ENCODE results near the gene GATB. TPM values are rescaled to one million over a fixed set of nuclear protein-coding genes. Genes with fewer than 3 reads are reported as not detected.

Gene GATB
- total RNA-seq, 1 experiment from 2014 or later = 29.6 TPM

DNA sequence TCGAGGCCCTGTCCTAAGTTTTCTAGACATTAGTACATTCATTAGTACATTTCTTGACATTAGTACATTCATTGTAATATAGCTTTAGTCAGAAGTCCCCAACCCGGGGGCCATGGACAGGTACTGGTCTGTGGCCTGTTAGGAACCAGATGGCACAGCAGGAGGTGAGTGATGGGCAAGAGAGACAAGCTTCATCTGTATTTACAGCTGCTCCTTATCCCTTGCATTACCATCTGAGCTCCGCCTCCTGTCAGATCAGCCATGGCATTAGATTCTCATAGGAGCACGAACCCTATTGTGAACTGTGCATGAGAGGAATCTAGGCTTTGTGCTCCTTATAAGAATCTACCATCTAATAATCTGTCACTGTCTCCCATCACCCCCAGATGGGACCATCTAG lies 48.0 kb downstream of the GATB start:
- POLR2A ChIA-PET = no interaction called here
- no peak for DNase-seq
- BruUV-seq (replicated peaks) = no TSS peak

DNA sequence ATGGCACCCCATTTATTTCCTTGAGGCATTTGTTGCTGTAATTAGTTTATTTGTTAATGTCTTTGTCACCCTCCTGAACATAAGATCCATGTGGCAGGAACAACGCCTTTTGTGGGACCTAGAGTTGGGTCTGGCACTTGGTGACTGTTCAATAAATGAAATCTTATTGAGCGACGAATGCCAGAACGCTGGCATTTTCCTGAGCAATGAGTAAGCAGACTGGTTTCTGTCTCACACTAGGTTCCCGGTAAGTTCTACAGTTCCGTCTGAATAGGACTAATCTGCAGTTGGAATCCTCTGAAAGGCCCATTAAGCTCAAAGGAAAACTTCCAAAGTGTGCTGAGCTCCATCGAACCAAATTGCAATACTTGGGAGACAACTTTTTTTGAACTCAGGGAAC lies 49.2 kb downstream of the GATB start:
- H3K36me3 Mint-ChIP-seq (ENCODE audit: insufficient read depth, unreplicated experiment) = no peaks in the 10 kb centered on the region
- Histone ChIP-seq H3K27me3 (replicated peaks; ENCODE audit: control insufficient read depth, insufficient read depth, low read length) (no peaks in the 10 kb centered on the region), H3K4me1 (no peaks in the 10 kb centered on the region), H3K4me3 (ENCODE audit: low read depth, low read length) (no peak overlapping the region), H3K36me3 (ENCODE audit: control insufficient read depth, insufficient read depth, low read length) (no peaks in the 10 kb centered on the region), H3K9me3 (no peaks in the 10 kb centered on the region)
- no peaks in the 10 kb centered on the region for H3K9me3 Mint-ChIP-seq (ENCODE audit: unreplicated experiment)
- TF ChIP-seq, protein P1, sequence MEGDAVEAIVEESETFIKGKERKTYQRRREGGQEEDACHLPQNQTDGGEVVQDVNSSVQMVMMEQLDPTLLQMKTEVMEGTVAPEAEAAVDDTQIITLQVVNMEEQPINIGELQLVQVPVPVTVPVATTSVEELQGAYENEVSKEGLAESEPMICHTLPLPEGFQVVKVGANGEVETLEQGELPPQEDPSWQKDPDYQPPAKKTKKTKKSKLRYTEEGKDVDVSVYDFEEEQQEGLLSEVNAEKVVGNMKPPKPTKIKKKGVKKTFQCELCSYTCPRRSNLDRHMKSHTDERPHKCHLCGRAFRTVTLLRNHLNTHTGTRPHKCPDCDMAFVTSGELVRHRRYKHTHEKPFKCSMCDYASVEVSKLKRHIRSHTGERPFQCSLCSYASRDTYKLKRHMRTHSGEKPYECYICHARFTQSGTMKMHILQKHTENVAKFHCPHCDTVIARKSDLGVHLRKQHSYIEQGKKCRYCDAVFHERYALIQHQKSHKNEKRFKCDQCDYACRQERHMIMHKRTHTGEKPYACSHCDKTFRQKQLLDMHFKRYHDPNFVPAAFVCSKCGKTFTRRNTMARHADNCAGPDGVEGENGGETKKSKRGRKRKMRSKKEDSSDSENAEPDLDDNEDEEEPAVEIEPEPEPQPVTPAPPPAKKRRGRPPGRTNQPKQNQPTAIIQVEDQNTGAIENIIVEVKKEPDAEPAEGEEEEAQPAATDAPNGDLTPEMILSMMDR (IDR thresholded peaks at IDR 0.05; ENCODE audit: insufficient read depth in 1 of 2, low read depth in 1 of 2, low read length in 1 of 2, severe bottlenecking in 1 of 2, unreplicated experiment in 1 of 2) = no peak
- H3K27ac Mint-ChIP-seq (ENCODE audit: unreplicated experiment) = no peak overlapping the region
- no peak for DNase-seq
- intact Hi-C loops (cut with micrococcal nuclease; ENCODE audit: unreplicated experiment) = no loop called here
- ChIA-PET POLR2A (no interaction called here), CTCF (no interaction called here)
- no peaks in the 10 kb centered on the region for H3K27me3 Mint-ChIP-seq (ENCODE audit: insufficient read depth, unreplicated experiment)
- no TSS peak for BruUV-seq (replicated peaks)
- H3K4me3 Mint-ChIP-seq (ENCODE audit: unreplicated experiment) = no peak overlapping the region
- H3K4me1 Mint-ChIP-seq (ENCODE audit: low read depth, unreplicated experiment) = no peaks in the 10 kb centered on the region

More for the DNA sequence above, 48.0 kb downstream of the GATB start:
- Histone ChIP-seq H3K4me1 (no peaks in the 10 kb centered on the region), H3K9me3 (no peaks in the 10 kb centered on the region), H3K36me3 (ENCODE audit: control insufficient read depth, insufficient read depth, low read length) (no peaks in the 10 kb centered on the region), H3K4me3 (ENCODE audit: low read depth, low read length) (no peak overlapping the region), H3K27me3 (replicated peaks; ENCODE audit: control insufficient read depth, insufficient read depth, low read length) (no peaks in the 10 kb centered on the region)
- intact Hi-C loops (cut with micrococcal nuclease; ENCODE audit: unreplicated experiment) = no loop called here
- no peak overlapping the region for H3K4me3 Mint-ChIP-seq (ENCODE audit: unreplicated experiment)
- H3K9me3 Mint-ChIP-seq (ENCODE audit: unreplicated experiment) = no peaks in the 10 kb centered on the region
- CTCF ChIA-PET = no interaction called here
- TF ChIP-seq, protein P1 (IDR thresholded peaks at IDR 0.05; ENCODE audit: insufficient read depth in 1 of 2, low read depth in 1 of 2, low read length in 1 of 2, severe bottlenecking in 1 of 2, unreplicated experiment in 1 of 2) = no peak
- no peaks in the 10 kb centered on the region for H3K36me3 Mint-ChIP-seq (ENCODE audit: insufficient read depth, unreplicated experiment)
- H3K4me1 Mint-ChIP-seq (ENCODE audit: low read depth, unreplicated experiment) = no peaks in the 10 kb centered on the region
- H3K27ac Mint-ChIP-seq (ENCODE audit: unreplicated experiment) = no peak overlapping the region
- H3K27me3 Mint-ChIP-seq (ENCODE audit: insufficient read depth, unreplicated experiment) = no peaks in the 10 kb centered on the region

DNA sequence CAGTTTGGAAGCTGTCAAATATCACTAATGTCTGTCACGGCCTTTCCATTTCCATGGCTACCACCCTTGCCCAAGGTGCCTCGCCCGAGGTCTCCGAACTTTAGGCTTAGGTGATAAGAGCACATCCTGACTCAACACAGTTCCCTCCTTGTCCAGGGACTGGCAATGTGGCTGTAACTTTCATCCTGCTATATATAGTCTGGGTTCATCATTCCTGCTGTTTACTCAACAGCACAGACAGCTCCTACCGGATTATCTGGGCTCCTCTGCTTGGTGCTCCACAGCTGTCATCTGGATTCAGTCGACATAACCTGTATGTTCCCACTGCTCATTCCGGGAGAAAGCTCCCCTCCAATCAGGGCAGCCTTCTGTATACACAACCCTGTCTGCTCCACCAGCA lies 51.2 kb downstream of the GATB start:
- no peaks in the 10 kb centered on the region for H3K9me3 ChIP-seq
- POLR2A ChIA-PET = no interaction called here
- TF ChIP-seq, protein P1 (IDR thresholded peaks at IDR 0.05; ENCODE audit: insufficient read depth in 1 of 2, low read depth in 1 of 2, low read length in 1 of 2, severe bottlenecking in 1 of 2, unreplicated experiment in 1 of 2) = no peak
- H3K27me3 ChIP-seq (replicated peaks; ENCODE audit: control insufficient read depth, insufficient read depth, low read length) = no peaks in the 10 kb centered on the region
- Mint-ChIP-seq H3K4me3 (ENCODE audit: unreplicated experiment) (no peak overlapping the region), H3K9me3 (ENCODE audit: unreplicated experiment) (no peaks in the 10 kb centered on the region), H3K36me3 (ENCODE audit: insufficient read depth, unreplicated experiment) (no peaks in the 10 kb centered on the region), H3K4me1 (ENCODE audit: low read depth, unreplicated experiment) (no peaks in the 10 kb centered on the region), H3K27me3 (ENCODE audit: insufficient read depth, unreplicated experiment) (no peaks in the 10 kb centered on the region), H3K27ac (ENCODE audit: unreplicated experiment) (no peak overlapping the region)
- DNase-seq = no peak
- CTCF ChIA-PET = no interaction called here
- H3K4me3 ChIP-seq (ENCODE audit: low read depth, low read length) = no peak overlapping the region
- intact Hi-C loops (cut with micrococcal nuclease; ENCODE audit: unreplicated experiment) = no loop called here
- no TSS peak for BruUV-seq (replicated peaks)
- no peaks in the 10 kb centered on the region for H3K4me1 ChIP-seq
- no peaks in the 10 kb centered on the region for H3K36me3 ChIP-seq (ENCODE audit: control insufficient read depth, insufficient read depth, low read length)
